Activated gamma-delta T cell treated with Interleukin-2 at 50 U/mL for 16 hours (primary cell): ENCODE data around the gene RIN3.
"Not testable (repeated sequence)": the region's sequence is repeated elsewhere in the genome, so short reads cannot be mapped to it uniquely, and the experiment has no call there.

Experiments
- DNase-seq: peaks from one replicate; pipeline ENCODE4 v3.0.0-alpha.2; 2020

RIN3 gene

GRCh38 chr14:92675976-92676375 is 162.4 kb downstream of the RIN3 start:
- DNase-seq = no peak

- no peak for DNase-seq
These were observed 163.0 kb downstream of the RIN3 start for GRCh38 chr14:92676403-92677086.

- DNase-seq = no peak
These were observed 163.6 kb downstream of the RIN3 start for GRCh38 chr14:92677087-92677668.

- no peak for DNase-seq
These were observed 164.4 kb downstream of the RIN3 start for GRCh38 chr14:92677955-92678354.

GRCh38 chr14:92678766-92679165 is 165.2 kb downstream of the RIN3 start:
- no peak for DNase-seq

- DNase-seq = no peak
These were observed 165.7 kb downstream of the RIN3 start for GRCh38 chr14:92679246-92679645.

GRCh38 chr14:92680330-92680729 is 166.7 kb downstream of the RIN3 start:
- not testable (repeated sequence) for DNase-seq

- DNase-seq = peak; percentile 69
These were observed 167.4 kb downstream of the RIN3 start for GRCh38 chr14:92680781-92681650.

GRCh38 chr14:92683041-92683440 is 169.5 kb downstream of the RIN3 start:
- DNase-seq = no peak

- DNase-seq = no peak
These were observed 171.4 kb downstream of the RIN3 start for GRCh38 chr14:92684801-92685560.

GRCh38 chr14:92685784-92686355 is 172.3 kb downstream of the RIN3 start:
- no peak for DNase-seq

- no peak for DNase-seq
These were observed 172.9 kb downstream of the RIN3 start for GRCh38 chr14:92686411-92686899.

GRCh38 chr14:92686900-92687427 is 173.4 kb downstream of the RIN3 start:
- peak; percentile 62 for DNase-seq

- DNase-seq = no peak
These were observed 174.3 kb downstream of the RIN3 start for GRCh38 chr14:92687681-92688433.

- DNase-seq = no peak
These were observed 175.1 kb downstream of the RIN3 start for GRCh38 chr14:92688434-92689375.

- no peak for DNase-seq
These were observed 176.8 kb downstream of the RIN3 start for GRCh38 chr14:92690171-92691011.

- peak; percentile 46 for DNase-seq
These were observed 179.2 kb downstream of the RIN3 start for GRCh38 chr14:92692822-92693226.

- DNase-seq = no peak
These were observed 180.6 kb downstream of the RIN3 start for GRCh38 chr14:92693998-92694795.
